Upper lobe of right lung (tissue), 1 donor: ENCODE measurements around the gene MED27. TPM values are rescaled to one million over a fixed set of nuclear protein-coding genes. Genes with fewer than 3 reads are reported as not detected.
A peak's percentile ranks its signal among the peaks of the same experiment; 100 is the strongest.

Source experiments
- ATAC-seq: fragments of 200-7000 bp; cut with Tn5 transposase; one replicate; pipeline ENCODE4 v1.9.1; 2020; ENCODE audit warnings: mild to moderate bottlenecking, moderate library complexity
- DNase-seq: peaks from one replicate; pipeline ENCODE4 v3.0.0-alpha.2; 2020
- H3K27ac ChIP-seq: fragments of 200-600 bp; one replicate; pipeline ENCODE4 v1.8.0; 2022
- H3K27me3 ChIP-seq: fragments of 200-600 bp; one replicate; pipeline ENCODE4 v1.8.0; 2022; ENCODE audit warnings: mild to moderate bottlenecking
- H3K36me3 ChIP-seq: fragments of 200-600 bp; one replicate; pipeline ENCODE4 v1.8.0; 2022
- H3K4me1 ChIP-seq: fragments of 200-600 bp; one replicate; pipeline ENCODE4 v1.8.0; 2022
- H3K4me3 ChIP-seq: fragments of 200-600 bp; one replicate; pipeline ENCODE4 v1.8.0; 2022; ENCODE audit warnings: mild to moderate bottlenecking
- H3K9me3 ChIP-seq: fragments of 200-600 bp; one replicate; pipeline ENCODE4 v1.8.0; 2022
- CTCF ChIP-seq: fragments of 200-600 bp; IDR thresholded peaks from one replicate; pipeline ENCODE4 v1.8.0; 2022; ENCODE audit warnings: antibody characterized with exemption
- intact Hi-C: fragments of 100-400 bp; cut with DNase I; formaldehyde crosslinking; loops from one replicate; pipeline ENCODE4 v1.11.0; 2022
- total RNA-seq: library from RNA; stranded (reverse); fragmentation: NEBNext Ultra II Directional; extraction: Animal tissue kit (Norgen Biotek cat#: 25700); gene quantifications from one replicate; pipeline ENCODE4 v1.2.1, GENCODE V29; 2021
- donor health status: DM: no; HTN: yes; CAD: no; lungs with severe emphysema.

MED27 gene
- total RNA-seq, 1 donor from 2014 or later, result 14.2 TPM

DNA sequence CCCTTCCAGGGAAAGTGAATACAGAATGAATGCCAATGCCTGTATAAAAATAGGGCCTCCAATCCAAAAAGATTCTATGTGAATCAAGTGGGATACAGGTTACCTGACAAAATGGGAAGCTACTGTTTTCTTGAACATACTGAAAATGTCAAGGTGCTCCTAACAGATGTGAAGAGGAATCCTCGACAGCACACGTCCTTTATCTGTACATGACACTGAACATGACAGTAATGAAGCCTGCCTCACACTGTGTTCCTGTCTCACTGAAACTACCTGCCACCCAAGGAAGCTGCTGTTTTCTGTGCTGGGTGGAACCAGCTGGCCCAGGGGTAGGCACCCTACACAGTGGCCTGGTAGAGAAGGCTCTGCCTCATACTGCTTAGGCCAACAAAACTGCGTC is 174.5 kb downstream of the MED27 start:
- no peaks in the 10 kb centered on the region for H3K4me1 ChIP-seq
- DNase-seq, result no peak
- no peak for TF ChIP-seq CTCF
- H3K27ac ChIP-seq, result no peak overlapping the region
- no peak for ATAC-seq
- H3K9me3 ChIP-seq, result no peaks in the 10 kb centered on the region
- intact Hi-C loops, result no loop called here
- H3K27me3 ChIP-seq, result no peaks in the 10 kb centered on the region
- H3K4me3 ChIP-seq, result no peak overlapping the region
- H3K36me3 ChIP-seq, result no peaks in the 10 kb centered on the region

DNA sequence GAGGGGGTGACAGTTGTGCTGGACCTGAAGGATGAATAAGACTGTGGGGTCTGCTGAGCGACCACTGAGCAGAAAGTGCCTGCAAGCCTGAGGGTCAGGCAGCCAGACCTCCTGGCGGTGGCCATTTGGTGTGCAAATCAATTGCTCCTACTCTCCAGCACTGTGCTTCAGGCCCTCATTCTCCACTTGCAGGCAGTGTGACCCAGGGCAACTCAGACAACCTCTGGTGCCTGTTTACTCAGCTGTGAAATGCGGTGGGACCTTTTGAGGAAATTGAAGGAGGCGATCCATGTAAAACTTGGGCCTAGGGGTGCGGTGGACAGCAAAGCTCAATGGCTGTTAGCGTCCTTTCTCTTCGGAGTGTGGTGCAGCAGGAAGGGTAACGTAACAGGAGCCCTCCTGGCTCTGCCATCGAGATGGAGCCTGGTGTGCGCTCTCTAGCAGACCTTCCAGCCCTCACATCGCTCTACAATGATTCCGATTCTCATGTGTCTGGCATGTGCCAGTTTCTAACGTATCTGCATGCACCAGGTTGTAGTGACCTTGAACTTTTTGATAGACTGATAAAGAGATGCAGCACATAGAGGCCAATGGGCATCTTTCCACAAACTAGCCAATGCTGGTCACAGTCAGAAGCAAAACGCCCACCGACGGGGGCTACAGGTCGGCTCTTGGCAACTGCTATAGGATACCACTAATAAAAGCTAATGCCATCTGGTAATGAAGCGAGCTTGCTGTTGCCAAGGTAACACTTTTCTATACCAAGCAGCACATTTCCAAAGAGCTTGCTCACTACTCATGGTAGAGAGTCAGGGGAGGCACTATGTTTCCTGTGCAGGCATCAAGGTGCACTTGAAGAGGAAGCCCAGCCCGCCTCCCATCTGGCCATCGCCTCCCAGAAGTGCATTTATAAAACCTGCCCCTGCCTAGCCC is 180.1 kb downstream of the MED27 start:
- H3K36me3 ChIP-seq, result no peaks in the 10 kb centered on the region
- TF ChIP-seq CTCF, result no peak
- no peaks in the 10 kb centered on the region for H3K27me3 ChIP-seq
- intact Hi-C loops, result no loop called here
- ATAC-seq, result no peak
- no peak overlapping the region for H3K27ac ChIP-seq
- DNase-seq, result no peak
- H3K4me3 ChIP-seq, result no peak overlapping the region
- H3K4me1 ChIP-seq, result no peaks in the 10 kb centered on the region
- no peaks in the 10 kb centered on the region for H3K9me3 ChIP-seq

DNA sequence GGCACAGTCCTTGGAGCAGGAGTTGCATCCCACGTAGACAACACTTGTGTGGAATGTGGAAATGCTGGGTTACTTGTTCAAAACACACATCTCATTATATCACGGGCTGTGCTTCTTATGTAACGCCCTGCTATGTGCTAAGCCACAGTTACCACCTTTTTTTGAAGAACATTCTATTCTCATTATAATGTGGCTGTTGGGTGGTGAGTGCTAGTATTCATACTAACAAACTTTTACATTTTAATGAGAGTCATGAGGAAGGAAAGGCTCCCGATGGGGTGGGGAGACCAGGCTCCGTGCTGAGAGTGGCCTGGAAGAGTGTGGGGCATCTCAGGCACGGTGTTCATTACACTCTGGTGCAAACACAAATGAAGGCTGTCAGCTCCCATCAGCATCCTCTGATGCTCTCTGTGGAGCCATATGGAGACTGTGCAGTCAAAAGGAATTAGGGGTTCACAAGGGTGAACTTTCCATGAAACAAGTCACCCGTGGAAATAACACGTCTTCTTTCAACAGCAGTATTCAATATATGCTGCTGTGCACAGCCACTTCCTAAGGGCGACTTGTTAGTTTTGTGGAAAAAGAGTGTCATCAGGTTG is 186.7 kb downstream of the MED27 start:
- Histone ChIP-seq H3K36me3 (no peaks in the 10 kb centered on the region), H3K27ac (no peak overlapping the region), H3K9me3 (no peaks in the 10 kb centered on the region), H3K27me3 (no peaks in the 10 kb centered on the region), H3K4me1 (no peaks in the 10 kb centered on the region), H3K4me3 (no peak overlapping the region)
- DNase-seq (no peak), ATAC-seq (peak; percentile 35)
- intact Hi-C loops, result no loop called here
- no peak for TF ChIP-seq CTCF

GRCh38 chr9:131892162-131892707 is 187.4 kb downstream of the MED27 start:
- H3K9me3 ChIP-seq, result no peaks in the 10 kb centered on the region
- intact Hi-C loops, result no loop called here
- no peaks in the 10 kb centered on the region for H3K36me3 ChIP-seq
- no peak for TF ChIP-seq CTCF
- H3K4me3 ChIP-seq, result no peak overlapping the region
- H3K27me3 ChIP-seq, result no peaks in the 10 kb centered on the region
- no peak for DNase-seq
- no peak overlapping the region for H3K27ac ChIP-seq
- H3K4me1 ChIP-seq, result peaks cover 3% of the 10 kb centered on the region
- peak; percentile 73 for ATAC-seq

- H3K4me1 ChIP-seq, result peaks cover 5% of the 10 kb centered on the region
- no peak for ATAC-seq
- intact Hi-C loops, result no loop called here
- H3K4me3 ChIP-seq, result no peak overlapping the region
- H3K27me3 ChIP-seq, result no peaks in the 10 kb centered on the region
- DNase-seq, result no peak
- no peak for TF ChIP-seq CTCF
- H3K36me3 ChIP-seq, result no peaks in the 10 kb centered on the region
- H3K27ac ChIP-seq, result no peak overlapping the region
- no peaks in the 10 kb centered on the region for H3K9me3 ChIP-seq
Measured at GRCh38 chr9:131891598-131891997, 188.1 kb downstream of the MED27 start.
